ENCODE measurements around the gene SUV39H1.
"Not testable (repeated sequence)": the region's sequence is repeated elsewhere in the genome, so short reads cannot be mapped to it uniquely, and the experiment has no call there.

The SUV39H1 gene

DNA sequence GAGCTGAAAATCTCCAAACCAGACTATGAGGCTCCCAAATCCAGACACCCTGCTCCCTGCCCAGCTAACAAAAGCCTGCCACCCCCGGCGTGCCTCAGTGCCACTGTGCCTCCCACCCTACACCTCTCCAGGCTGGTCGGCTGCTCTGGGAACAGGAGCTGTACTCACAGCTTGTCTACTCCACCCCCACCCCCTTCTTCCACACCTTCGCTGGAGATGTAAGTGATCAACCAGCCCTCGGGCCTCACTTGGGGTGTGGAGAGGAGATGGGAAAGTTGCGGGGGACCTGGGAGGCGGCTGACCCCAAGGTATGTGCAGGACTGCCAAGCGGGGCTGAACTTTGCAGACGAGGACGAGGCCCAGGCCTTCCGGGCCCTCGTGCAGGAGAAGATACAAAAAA is 11.1 kb upstream of the SUV39H1 start:
- DNase-seq (ENCODE audit: low read depth in 2 of 2): no peak

- no peak for DNase-seq (ENCODE audit: low read depth in 2 of 2)
These were observed 7.9 kb upstream of the SUV39H1 start for GRCh38 chrX:48688531-48689150.

GRCh38 chrX:48689208-48689920 is 7.2 kb upstream of the SUV39H1 start:
- no peak for DNase-seq (ENCODE audit: low read depth in 2 of 2)

GRCh38 chrX:48691746-48692145 is 4.8 kb upstream of the SUV39H1 start:
- DNase-seq (ENCODE audit: low read depth in 2 of 2): not testable (repeated sequence)

GRCh38 chrX:48694776-48695533 is 1.6 kb upstream of the SUV39H1 start:
- DNase-seq (ENCODE audit: low read depth in 2 of 2): no peak

GRCh38 chrX:48695534-48695896 is 1.0 kb upstream of the SUV39H1 start:
- no peak for DNase-seq (ENCODE audit: low read depth in 2 of 2)

- no peak for DNase-seq (ENCODE audit: low read depth in 2 of 2)
These were observed 621 bp upstream of the SUV39H1 start for GRCh38 chrX:48695925-48696300.

- peak; percentile 28 to 32 for DNase-seq (ENCODE audit: low read depth in 2 of 2)
These were observed 584 bp downstream of the SUV39H1 start for GRCh38 chrX:48696909-48697727.

DNA sequence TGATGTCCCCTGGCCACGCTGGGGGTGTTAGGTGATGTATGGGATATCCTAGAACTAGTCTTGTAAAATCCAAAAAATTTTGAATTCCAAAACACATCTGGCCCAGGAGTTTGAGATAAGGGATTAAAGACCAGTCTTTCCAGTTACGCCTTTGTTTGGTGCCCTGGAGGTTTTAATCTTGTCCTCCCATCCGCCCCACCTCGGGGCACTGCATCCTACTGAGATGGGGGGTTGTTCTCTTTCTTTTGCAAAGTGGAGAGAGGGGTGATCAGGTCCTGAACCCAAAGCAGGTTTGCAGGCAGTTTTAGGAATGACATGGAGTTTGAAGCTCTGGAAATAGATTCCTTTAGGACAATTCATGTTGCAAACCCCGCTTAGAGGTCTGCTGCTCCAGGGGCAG is 1.8 kb downstream of the SUV39H1 start:
- DNase-seq (ENCODE audit: low read depth in 2 of 2): no peak

DNA sequence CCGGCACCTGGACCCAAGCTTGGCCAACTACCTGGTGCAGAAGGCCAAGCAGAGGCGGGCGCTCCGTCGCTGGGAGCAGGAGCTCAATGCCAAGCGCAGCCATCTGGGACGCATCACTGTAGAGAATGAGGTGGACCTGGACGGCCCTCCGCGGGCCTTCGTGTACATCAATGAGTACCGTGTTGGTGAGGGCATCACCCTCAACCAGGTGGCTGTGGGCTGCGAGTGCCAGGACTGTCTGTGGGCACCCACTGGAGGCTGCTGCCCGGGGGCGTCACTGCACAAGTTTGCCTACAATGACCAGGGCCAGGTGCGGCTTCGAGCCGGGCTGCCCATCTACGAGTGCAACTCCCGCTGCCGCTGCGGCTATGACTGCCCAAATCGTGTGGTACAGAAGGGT is 3.7 kb downstream of the SUV39H1 start:
- DNase-seq (ENCODE audit: low read depth in 2 of 2): no peak

DNA sequence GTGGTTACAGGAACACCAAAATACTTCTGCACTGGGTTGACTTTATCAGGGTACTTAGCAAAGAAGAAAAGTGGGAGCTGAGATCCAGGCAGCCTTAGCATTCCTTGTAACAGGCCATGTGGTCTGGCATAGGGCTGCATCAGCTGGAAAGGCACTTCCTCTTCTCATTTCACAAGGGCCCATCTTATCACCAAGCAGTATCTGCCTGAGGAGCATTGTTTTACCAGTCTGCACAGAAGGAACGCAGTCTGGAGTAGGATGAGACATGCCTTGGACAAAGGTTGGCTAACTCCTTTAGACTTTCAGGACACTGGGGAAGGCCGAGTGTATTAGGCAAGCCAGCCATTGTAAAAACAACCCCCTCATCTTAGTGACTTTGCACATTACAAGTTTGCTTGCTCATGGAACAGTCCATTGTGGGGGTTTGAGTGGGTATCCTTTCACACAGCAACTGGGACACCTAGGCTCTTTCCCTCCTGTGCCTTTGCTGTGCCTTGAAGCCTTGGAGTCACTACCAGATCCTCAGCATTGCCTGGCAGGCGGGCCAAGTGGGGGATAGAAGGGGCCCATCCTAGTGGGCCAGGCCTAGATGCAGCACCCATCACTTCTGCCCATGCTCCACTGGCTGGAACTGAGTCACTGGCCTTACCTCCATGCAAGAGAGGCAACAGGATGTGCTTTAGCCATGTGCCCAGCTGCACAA is 4.6 kb downstream of the SUV39H1 start:
- no peak for DNase-seq (ENCODE audit: low read depth in 2 of 2)

DNA sequence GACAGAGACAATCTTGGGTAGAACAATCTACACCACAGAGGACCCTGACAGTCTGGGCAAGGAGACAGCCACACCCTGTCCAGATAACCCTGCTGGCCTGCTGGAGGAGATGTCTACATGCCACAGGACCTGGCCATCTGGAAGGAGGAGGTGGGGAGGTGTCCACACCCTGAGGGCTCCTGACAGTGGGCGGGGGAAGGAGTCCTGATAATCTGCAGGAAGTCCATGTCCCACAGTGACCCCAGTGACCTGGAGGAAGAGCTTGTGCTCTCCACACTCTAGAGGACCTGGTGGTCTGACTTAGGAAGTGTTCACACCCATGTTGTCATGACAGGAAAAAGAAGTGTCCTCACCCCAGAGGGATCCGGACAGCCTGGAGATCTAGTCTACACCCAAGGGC is 5.5 kb downstream of the SUV39H1 start:
- no peak for DNase-seq (ENCODE audit: low read depth in 2 of 2)

DNA sequence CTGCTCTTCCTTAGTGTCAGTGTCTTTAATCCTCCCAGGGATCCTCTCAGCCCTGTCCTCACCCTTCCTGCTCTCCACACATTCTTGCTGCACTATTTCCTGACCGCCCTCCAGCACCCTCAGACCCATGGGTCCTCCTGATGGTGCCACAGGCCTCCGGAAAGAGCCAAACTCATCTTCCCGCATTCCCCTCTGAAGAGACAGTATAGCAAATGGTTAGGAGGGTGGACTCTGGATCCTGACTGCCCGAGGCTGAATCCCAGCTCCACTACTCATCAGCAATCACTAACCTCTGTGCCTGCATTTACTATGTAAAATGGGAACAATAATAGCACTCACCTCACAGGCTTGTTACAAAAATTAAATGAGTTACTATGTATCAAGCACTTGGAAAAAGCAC is 6.2 kb downstream of the SUV39H1 start:
- no peak for DNase-seq (ENCODE audit: low read depth in 2 of 2)

DNA sequence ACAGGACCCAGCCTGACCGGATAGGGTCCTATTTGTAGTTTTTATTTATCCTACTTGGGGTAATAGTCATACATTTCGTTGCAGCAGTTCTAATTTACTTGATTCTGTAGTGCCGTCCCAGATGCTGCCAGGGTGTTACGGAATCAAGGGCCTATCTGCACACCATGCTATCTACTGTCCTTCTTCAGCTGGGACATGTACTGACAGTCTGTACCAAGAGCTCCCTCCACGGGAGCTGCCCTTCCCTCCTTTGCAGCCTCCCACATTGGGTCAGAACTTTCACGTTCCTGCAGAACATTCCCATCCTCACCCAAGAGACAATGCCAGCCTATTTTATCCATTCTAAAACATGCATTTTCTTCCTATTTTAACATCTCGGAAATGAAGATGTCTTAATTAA is 6.7 kb downstream of the SUV39H1 start:
- no peak for DNase-seq (ENCODE audit: low read depth in 2 of 2)

- no peak for DNase-seq (ENCODE audit: low read depth in 2 of 2)
These were observed 7.3 kb downstream of the SUV39H1 start for GRCh38 chrX:48703642-48704481.

DNA sequence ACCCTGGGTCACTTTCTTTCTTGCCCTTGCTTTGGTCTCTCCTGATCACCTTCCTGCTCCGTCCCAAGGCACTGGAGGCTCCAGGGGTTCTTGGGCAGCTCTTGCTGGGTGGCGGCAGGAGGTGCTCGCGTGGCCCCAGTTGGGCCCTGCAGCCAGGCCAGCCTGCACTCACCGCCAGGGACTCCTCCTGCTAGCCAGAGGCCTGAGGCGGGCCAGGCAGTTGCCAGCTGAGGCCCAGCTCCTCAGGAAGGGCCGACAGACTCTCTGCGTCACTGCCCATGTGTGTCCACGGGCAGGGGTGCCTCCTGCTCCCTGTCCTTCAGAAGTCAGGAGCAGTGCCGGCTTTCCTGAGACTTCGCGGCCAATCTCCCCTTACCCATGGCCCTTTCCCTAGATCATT is 9.3 kb downstream of the SUV39H1 start:
- no peak for DNase-seq (ENCODE audit: low read depth in 2 of 2)

GRCh38 chrX:48709522-48710112 is 13.1 kb downstream of the SUV39H1 start:
- DNase-seq (ENCODE audit: low read depth in 2 of 2): no peak

GRCh38 chrX:48711162-48711928 is 14.8 kb downstream of the SUV39H1 start:
- DNase-seq (ENCODE audit: low read depth in 2 of 2): no peak

DNA sequence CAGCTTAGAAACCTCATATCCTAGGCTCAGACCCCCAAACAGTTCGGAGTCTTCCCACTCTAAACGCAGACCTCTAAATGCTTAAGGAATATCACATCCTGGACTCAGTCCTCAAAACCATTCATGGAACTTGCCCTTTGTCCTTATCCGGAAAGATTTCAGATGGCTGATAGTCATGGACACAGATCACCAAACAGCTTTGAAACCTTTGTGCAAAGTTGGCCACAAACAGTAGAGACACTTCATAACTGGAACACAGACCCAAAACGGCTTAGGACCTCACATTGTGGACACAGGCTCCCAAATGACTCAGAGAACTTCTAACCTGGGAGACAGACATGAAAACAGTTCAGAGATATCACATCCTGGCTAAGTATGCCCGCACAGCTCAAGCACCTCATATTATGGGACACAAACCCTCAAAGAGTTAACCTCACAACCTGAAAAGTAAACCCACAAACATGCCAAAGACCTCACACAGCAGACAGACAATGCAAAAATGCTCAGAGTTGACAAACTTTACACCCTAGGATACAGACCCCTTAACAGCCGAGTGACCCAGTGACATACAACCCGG is 15.5 kb downstream of the SUV39H1 start:
- no peak for DNase-seq (ENCODE audit: low read depth in 2 of 2)
